ENCODE results near the gene CEP72. TPM values are rescaled to one million over a fixed set of nuclear protein-coding genes. Genes with fewer than 3 reads are reported as not detected.
"Not testable (repeated sequence)": the region's sequence is repeated elsewhere in the genome, so short reads cannot be mapped to it uniquely, and the experiment has no call there.

The CEP72 gene
- total RNA-seq, 1 donor from 2014 or later, result 2.0 TPM

DNA sequence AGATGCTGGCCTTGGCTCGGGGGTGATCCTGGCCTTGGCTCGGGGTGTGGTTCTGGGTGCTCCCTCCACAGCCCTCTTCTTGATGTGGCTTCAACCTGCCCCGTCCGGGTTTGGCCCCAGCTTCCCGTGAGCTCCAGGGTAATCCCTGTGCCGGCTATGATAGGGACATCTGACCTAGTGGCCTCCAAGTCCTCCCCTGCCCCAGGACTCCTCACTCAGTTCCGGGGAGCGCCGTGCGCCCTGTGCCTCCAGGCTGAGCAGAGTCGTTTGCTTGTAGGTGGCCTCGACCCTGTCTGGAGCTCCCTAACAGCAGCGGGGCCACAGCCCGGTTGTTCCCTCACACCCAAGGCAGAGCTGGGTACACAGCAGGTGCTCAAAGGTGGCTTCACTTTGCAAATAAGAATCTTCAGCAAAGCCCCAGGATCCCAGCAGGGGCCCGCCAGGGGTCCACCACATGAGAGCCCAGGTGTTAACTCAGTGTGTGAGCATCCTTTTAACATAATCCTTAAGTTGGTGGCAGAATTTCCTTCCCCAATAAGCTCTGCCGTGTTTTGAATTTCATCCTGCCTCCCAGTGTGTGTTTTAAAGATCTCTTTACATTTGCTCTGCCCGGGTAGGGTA is 32.3 kb upstream of the CEP72 start:
- intact Hi-C loops (cut with DNase I), result no loop called here
- DNase-seq (ENCODE audit: missing footprints) (no peak), ATAC-seq (no peak)

DNA sequence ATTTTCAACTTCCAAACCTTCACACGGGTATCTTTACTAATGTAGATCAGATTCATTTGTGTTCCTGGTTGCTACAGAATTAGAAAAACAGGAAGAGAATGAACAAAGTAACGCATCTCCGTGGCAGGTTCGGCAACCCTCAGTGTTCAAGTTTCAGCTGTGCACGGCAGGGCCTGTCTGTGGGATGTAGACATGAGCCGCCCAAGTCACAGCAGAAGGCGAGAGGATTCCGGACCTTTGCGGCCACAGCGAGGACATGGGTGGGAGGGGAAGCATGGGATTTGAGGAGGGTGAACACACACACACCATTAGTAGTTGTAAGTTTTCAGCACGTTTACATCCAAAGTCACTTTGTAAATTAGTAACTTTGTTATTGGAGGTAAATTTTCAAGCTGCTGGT is 31.7 kb upstream of the CEP72 start:
- intact Hi-C loops (cut with DNase I), result no loop called here
- ATAC-seq, result no peak
- DNase-seq (ENCODE audit: missing footprints), result no peak

DNA sequence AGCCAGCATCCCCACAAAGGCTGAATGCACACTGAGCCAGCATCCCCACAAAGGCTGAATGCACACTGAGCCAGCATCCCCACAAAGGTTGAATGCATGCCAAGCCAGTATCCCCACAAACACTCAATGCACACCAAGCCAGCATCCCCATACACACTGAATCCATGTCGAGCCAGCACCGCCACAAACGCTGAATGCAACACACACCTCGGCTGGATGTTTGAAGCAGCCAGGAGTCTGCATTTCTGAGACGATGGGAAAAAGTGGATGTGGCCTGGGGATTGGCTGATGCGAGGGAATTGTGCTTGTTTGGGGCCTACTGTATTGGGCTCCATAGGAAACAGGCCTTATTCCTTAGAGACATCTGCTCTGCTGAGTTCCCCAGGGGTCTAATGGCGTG is 30.9 kb upstream of the CEP72 start:
- no peak for DNase-seq (ENCODE audit: missing footprints)
- intact Hi-C loops (cut with DNase I), result no loop called here
- no peak for ATAC-seq

DNA sequence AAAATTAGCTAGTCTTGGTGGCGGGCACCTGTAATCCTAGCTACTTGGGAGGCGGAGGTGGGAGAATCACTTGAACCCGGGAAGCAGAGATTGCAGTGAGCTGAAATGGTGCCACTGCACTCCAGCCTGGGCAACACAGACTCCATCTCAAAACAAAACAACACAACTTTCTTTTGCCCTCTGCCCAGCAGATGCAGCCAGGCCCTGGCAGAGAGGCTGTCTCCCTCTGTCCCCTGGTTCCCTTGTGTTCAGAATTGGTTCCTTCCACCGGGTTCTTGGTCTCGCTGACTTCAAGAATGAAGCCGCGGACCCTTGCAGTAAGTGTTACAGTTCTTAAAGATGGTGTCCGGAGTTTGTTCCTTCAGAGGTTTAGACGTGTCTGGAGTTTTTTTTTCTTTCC is 30.2 kb upstream of the CEP72 start:
- DNase-seq (ENCODE audit: missing footprints) (no peak), ATAC-seq (no peak)
- intact Hi-C loops (cut with DNase I), result no loop called here

DNA sequence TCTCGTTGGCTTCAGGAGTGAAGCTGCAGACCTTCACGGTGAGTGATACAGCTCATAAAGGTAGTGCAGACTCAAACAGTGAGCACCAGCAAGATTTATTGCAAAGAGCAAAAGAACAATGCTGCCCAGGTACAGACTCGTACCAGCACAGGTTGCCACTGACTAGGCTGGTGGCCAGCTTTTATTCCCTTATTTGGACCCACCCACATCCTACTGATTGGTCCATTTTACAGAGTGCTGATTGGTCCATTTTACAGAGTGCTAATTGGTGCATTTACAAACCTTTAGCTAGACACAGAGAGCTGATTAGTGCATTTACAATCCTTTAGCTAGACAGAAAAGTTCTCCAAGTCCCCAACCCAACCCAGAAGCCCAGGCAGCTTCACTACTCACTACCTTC is 29.7 kb upstream of the CEP72 start:
- ATAC-seq; intact Hi-C loops (cut with DNase I); DNase-seq (ENCODE audit: missing footprints): not testable (repeated sequence)

DNA sequence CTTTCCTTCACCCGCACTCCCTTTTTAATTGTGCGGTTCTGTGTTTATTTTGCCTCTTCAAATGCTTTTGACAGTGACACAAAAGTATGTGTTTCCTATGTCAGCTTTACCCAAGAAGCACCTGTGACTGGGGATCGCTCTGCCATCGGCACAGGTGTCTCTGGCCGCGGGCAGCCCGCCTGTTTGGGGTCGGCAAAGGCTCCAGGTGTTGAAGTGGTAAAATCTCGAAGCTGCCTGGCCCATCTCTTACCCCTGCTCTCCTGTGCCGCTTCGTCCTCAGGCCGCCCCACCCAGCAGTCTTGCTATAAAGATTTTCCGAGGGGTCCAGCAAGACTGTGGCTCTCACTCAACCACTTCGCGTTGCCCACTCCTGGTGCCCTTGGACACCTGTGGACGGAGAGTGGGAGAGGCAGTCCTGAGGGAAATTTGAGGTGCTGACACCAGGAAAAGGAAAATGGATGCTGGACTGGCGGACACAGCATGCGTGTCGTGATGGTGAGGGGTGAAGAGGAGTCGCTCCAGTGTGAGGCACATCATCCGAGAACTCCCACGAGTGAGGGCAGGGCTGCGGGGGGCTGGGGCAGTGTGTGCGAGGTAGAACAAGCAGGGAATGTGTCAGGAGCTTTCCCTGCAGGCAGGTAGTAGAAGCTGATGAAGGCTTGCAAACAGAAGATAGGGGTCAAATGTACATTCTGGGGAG is 29.1 kb upstream of the CEP72 start:
- intact Hi-C loops (cut with DNase I), result no loop called here
- no peak for DNase-seq (ENCODE audit: missing footprints)
- no peak for ATAC-seq

DNA sequence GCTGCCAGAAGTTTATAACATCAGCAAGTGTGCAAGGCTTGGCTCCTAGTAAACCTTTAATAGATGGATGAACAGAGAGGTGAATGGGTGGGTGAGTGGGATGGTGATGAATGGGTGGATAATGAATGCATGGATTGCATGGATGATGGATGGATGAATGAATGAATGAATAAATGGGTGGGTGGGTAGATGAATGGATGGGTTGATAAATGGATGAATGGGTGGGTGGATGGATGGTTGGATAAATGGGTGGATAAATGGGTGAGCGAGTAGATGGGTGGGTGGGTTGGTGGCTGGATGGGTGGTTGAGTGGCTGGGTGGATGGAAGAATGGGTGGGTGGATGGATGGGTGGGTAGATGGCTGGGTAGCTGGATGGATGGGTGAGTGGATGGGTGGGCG is 28.5 kb upstream of the CEP72 start:
- ATAC-seq (no peak), DNase-seq (ENCODE audit: missing footprints) (no peak)
- intact Hi-C loops (cut with DNase I), result no loop called here

DNA sequence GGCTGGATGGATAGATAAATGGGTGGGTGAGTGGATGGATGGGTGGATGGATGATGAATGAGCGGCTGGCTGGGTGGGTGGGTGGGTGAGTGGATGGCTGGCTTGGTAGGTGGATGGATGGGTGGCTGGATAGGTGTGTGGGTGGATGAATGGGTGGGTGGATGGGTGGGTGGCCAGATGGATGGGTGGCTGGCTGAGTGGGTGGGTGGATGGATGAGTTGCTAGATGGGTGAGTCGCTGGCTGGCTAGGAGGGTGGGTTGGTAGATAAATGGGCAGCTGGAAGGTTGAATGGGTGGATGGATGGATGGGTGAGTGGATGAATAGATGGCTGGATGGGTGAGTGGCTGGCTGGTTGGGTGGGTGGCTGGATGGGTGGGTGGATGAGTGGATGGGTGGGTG is 27.9 kb upstream of the CEP72 start:
- ATAC-seq, result no peak
- intact Hi-C loops (cut with DNase I), result no loop called here
- no peak for DNase-seq (ENCODE audit: missing footprints)

DNA sequence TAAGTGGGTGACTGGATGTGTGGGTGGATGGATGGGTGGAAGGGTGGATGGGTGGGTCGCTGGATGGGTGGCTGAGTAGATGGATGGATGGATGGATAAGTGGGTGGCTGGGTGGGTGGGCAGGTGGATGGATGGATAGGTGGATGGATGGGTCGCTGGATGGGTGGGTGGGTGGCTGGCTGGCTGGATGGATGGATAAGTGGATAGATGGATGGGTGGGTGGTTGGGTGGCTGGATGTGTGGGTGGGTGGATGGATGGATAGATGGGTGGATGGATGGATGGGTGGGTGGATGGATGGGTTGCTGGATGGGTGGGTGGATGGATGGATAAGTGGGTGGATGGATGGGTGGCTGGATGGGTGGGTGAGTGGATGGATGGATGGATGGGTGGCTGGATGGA is 27.3 kb upstream of the CEP72 start:
- intact Hi-C loops (cut with DNase I), result no loop called here
- no peak for ATAC-seq

DNA sequence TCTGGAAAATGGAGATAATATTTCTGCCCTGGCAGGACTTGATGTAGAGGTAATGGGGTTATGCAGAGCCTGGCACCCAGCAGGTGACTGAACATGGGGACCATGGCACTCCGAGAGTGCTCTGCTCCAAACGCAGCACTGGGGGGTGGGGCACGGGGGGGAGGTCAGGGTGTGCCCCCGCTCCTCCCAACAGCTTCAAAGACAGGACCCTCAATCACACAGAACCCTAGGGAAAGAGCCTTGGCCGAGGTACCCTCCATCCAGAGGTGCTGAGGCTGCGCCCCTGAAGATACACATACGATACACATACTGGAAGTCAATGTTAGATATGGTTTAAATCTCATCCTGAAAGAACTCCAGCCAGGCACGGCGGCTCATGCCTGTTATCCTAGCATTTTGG is 26.6 kb upstream of the CEP72 start:
- no peak for DNase-seq (ENCODE audit: missing footprints)
- intact Hi-C loops (cut with DNase I), result no loop called here
- ATAC-seq, result no peak

More for the DNA sequence above, 27.3 kb upstream of the CEP72 start:
- no peak for DNase-seq (ENCODE audit: missing footprints)

DNA sequence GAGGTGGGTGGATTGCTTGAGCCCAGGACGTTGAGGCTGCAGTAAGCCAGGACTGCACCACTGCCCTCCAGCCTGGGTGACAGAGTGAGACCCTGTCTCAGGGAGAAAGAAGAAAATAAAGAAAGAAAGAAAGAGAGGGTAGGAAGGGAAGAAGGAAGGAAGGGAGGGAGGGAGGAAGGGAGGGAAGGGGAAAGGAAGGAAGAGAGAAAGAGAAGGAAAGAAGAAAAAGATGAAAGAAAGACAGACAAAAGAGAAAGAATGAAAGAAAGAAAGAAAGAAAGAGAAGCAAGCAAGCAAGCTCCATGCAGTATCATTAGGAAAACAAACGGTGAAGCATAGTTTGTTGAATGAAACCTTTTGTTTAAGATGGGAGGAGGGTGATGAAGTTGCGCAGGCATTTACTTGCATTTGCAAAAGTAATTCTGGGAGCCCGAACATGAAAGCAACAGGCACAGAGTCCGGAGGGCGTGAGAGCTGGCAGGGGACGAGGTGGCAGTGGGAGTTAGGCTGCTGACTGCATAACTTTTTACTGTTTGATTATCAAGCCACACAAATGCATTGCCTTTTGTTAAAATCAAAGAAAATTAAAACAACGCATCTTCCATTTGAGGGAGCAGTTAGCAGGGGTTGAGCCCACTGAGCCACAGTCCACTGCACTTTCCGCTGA is 26.0 kb upstream of the CEP72 start:
- intact Hi-C loops (cut with DNase I), result no loop called here

DNA sequence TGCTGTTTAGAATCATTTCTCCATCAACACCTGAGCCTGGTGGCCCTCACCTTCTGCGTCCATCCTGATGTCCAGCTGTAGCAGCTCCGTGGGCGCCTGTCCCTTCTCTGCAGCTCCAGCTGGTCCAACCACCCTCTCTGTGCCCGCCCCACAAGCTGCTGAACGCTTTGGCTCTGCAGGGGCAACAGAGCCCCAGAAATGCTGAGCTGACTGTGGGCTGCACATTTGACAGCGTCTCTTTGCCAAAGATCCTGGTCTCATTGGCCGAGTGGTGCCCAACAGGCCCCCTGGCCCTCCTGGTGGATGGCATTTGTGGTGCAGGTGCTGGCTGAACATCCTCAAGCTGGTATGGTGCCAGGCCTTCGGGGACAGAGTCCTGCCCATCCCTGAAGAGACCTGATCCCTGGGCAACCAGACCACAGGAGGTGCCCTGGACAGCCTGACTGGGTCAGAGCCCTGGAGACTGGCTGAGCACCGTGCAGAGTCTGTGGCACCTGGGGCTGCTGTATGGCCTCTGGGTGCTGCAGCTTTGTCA is 25.3 kb upstream of the CEP72 start:
- no peak for DNase-seq (ENCODE audit: missing footprints)
- no peak for ATAC-seq
- intact Hi-C loops (cut with DNase I), result no loop called here

More for the DNA sequence above, 26.0 kb upstream of the CEP72 start:
- ATAC-seq (no peak), DNase-seq (ENCODE audit: missing footprints) (no peak)

DNA sequence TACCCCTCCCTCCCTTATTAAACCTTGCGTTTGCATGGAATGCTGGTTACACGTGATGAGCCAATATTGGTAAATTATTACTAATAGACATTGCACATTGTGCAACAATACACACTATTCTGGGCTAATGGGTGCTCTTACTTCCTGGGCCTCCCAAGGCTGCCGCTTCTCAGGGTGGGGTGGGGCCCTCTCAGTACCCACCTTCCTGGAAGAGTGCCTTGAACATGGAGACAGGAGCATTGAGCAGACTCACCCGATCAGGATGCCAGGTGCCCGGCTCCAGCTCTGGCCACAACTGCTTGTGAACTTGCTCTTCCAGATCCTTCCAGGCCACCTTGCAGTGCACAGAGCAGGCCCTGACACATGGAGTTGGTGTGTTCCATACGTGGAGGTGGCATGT is 24.7 kb upstream of the CEP72 start:
- no peak for DNase-seq (ENCODE audit: missing footprints)
- ATAC-seq, result no peak
- intact Hi-C loops (cut with DNase I), result no loop called here

DNA sequence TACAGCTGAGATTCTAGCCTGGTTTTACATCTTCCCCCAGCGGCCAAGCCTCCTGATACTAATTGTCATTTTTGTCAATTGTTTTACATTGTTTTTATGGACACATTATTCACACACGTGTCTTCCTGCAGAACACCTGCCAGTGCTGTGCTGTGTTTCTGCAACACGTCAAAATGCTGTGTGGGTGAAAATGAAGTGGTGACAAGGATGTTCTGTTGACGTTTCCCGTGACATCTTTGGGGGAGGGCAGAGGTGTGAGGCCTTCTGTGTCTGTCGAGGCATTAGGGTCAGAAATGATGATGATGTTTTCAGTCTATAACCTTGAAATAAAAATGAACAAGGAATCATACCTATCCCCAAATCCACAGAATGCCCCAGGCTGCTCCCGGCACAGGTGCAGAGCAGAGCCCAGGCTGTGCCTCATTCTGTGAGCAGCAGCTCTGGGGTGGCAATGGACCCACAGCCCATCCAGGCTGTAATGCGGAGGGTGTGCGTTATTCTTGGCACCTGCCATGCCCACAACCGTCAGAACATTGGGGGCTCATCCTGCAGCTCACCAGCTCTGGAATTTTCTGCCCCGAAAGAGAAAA is 23.6 kb upstream of the CEP72 start:
- intact Hi-C loops (cut with DNase I), result no loop called here
- DNase-seq (ENCODE audit: missing footprints) (no peak), ATAC-seq (no peak)

DNA sequence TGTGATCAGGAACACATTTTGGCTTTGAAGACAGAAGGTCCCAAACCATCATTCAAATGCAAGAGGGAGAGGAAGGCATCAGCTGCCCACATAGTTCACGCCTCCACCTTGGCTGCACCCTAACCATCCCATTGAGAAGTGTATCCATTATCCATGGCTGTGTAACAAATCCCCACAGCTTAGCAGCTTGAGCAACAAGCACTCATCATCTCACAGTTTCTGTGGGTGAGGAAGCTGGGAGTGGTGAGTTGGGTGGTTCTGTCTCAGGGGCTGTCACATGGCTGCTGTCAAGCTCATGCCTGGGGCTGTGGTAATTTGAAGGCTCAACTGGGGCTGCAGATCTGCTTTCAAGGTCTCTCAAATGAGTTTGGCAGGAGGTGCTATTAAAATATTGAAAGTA is 23.0 kb upstream of the CEP72 start:
- no peak for DNase-seq (ENCODE audit: missing footprints)
- intact Hi-C loops (cut with DNase I), result no loop called here
- ATAC-seq, result no peak

DNA sequence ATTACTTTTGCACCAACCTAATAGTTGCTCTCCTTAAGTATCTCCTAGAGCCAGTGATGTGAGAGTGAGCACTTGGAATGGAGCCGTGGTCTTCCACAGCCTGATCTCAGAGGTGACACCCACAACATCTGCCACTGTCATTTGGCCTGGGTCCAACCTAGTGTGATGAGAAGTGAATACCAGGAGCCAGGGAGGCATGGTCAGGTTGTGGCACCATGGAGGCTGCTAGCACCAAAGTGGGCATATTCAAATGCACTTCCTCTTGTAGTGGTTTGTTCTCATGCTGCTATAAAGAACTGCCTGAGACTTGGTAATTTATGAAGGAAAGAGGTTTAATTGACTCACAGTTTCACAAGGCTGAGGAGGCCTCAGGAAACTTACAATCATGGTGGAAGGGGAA is 22.6 kb upstream of the CEP72 start:
- intact Hi-C loops (cut with DNase I), result no loop called here
- no peak for ATAC-seq

DNA sequence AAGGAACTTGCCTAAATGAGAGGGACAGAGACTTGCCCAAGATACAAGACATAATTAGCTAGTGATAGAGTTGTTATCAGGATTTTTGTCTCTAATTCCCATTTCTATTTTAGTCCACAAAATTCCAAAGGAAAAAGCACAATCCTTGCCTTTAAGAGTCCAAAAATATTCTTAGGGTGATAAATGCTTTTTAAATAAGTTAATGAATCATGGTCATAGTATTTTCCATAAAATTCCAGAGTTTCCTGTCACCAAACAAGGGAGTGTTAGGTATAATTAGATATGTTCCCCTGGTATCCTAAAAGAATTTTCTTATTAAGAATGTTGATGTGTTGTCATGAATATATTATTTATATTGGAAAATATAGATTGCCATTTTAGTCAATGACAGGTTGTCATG is 21.8 kb upstream of the CEP72 start:
- ATAC-seq, result no peak
- DNase-seq (ENCODE audit: missing footprints), result no peak
- intact Hi-C loops (cut with DNase I), result no loop called here

More for the DNA sequence above, 22.6 kb upstream of the CEP72 start:
- DNase-seq (ENCODE audit: missing footprints), result no peak

DNA sequence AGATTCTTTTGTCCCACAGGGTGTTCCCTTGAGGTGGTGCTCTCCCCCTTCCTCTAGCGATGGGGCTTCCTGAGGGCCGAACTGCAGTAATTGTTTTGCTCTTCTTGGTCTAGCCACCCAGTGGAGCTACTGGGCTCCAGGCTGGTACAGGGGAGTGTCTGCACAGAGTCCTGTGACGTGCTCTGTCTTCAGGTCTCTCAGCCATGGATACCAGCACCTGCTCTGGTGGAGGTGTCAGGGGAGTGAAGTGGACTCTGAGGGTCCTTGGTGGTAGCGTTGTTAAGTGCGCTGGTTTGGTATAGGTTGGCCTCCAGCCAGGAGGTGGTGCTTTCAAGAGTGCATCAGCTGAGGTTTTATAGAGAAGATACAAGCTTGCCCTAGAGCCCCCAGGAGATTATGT is 20.4 kb upstream of the CEP72 start:
- ATAC-seq (no peak), DNase-seq (ENCODE audit: missing footprints) (no peak)
- intact Hi-C loops (cut with DNase I), result no loop called here

DNA sequence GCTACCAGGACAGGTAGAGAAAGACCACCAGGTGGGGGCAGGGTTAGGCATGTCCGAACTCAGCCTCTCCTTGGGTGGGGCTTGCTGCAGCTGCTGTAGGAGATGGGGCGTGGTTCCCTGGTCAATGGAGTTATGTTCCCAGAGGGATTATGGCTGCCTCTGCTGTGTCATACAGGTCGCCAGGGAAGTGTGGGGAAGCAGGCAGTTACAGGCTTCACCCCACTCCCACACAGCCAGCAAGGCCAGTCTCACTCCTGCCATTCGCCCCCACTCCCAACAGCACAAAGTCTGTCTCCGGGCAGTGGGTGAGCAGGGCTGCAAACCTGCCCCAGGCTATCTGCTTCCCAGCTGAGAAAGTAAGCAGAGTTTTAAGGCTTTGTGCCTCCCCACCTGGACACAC is 20.0 kb upstream of the CEP72 start:
- DNase-seq (ENCODE audit: missing footprints) (no peak), ATAC-seq (no peak)
- intact Hi-C loops (cut with DNase I), result no loop called here

DNA sequence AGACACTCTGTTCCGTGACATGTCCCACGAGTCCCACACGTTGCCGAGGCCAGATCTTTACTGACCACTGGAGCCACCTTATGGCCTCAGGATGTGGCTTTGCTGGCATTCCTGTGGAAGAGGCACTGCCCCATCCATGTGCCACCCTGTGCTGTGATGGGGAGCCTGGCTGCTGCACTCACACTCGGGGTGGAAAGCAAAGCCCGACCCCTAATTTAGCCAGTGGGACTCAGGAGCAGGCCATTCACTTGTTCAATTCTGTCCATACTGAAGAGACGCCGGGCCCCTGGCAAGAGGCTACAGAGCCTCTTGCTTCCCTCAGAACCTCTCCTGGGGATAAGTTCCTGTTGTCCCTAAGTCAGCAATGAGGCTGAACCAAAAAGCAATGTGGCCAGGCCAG is 18.6 kb upstream of the CEP72 start:
- intact Hi-C loops (cut with DNase I), result no loop called here
- ATAC-seq, result no peak
- DNase-seq (ENCODE audit: missing footprints), result no peak
